HL-60 (cell line): ENCODE results near the gene UBR4.

ENCODE experiments used
- POLR2AphosphoS5 ChIP-seq: IDR thresholded peaks from 2 replicates; pipeline ENCODE4 v1.6.1; 2012; ENCODE audit warnings: low read depth
- TF ChIP-seq, protein P1 (sequence below): IDR thresholded peaks from 2 replicates; pipeline ENCODE4 v1.6.1; 2012; ENCODE audit warnings: low read depth; ENCODE audit not compliant: insufficient replicate concordance
- TF ChIP-seq, protein P2 (sequence below): IDR thresholded peaks from one replicate; pipeline ENCODE4 v1.5.1; 2011; ENCODE audit warnings: low read length, control low read depth, inconsistent platforms; ENCODE audit not compliant: insufficient read depth

DNA sequence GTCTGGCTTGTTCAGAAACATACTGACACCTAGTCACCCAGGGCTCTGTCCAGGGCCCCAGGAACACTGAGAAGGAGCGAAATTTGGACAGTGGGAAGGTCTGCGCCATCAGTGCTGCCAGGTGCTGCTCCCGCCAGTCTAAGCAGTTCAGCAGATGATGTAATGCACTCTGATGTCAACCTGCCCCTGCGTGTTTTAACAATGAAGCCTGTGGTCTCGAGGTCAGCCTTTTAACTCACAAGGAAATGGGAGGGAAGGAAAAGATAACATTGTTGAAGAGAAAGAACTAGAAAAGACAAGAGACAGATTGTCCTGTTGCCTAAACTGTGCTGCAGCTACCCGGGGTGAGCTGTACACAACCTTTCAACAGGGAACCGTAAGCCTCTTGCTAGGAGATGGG, 127.0 kb downstream of the UBR4 start:
- TF ChIP-seq, protein P1, sequence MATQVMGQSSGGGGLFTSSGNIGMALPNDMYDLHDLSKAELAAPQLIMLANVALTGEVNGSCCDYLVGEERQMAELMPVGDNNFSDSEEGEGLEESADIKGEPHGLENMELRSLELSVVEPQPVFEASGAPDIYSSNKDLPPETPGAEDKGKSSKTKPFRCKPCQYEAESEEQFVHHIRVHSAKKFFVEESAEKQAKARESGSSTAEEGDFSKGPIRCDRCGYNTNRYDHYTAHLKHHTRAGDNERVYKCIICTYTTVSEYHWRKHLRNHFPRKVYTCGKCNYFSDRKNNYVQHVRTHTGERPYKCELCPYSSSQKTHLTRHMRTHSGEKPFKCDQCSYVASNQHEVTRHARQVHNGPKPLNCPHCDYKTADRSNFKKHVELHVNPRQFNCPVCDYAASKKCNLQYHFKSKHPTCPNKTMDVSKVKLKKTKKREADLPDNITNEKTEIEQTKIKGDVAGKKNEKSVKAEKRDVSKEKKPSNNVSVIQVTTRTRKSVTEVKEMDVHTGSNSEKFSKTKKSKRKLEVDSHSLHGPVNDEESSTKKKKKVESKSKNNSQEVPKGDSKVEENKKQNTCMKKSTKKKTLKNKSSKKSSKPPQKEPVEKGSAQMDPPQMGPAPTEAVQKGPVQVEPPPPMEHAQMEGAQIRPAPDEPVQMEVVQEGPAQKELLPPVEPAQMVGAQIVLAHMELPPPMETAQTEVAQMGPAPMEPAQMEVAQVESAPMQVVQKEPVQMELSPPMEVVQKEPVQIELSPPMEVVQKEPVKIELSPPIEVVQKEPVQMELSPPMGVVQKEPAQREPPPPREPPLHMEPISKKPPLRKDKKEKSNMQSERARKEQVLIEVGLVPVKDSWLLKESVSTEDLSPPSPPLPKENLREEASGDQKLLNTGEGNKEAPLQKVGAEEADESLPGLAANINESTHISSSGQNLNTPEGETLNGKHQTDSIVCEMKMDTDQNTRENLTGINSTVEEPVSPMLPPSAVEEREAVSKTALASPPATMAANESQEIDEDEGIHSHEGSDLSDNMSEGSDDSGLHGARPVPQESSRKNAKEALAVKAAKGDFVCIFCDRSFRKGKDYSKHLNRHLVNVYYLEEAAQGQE = no peak
- TF ChIP-seq POLR2AphosphoS5 = no peak
- TF ChIP-seq, protein P2, sequence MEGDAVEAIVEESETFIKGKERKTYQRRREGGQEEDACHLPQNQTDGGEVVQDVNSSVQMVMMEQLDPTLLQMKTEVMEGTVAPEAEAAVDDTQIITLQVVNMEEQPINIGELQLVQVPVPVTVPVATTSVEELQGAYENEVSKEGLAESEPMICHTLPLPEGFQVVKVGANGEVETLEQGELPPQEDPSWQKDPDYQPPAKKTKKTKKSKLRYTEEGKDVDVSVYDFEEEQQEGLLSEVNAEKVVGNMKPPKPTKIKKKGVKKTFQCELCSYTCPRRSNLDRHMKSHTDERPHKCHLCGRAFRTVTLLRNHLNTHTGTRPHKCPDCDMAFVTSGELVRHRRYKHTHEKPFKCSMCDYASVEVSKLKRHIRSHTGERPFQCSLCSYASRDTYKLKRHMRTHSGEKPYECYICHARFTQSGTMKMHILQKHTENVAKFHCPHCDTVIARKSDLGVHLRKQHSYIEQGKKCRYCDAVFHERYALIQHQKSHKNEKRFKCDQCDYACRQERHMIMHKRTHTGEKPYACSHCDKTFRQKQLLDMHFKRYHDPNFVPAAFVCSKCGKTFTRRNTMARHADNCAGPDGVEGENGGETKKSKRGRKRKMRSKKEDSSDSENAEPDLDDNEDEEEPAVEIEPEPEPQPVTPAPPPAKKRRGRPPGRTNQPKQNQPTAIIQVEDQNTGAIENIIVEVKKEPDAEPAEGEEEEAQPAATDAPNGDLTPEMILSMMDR = no peak
